ENCODE data around the gene CST3.
"Not testable (repeated sequence)": the region's sequence is repeated elsewhere in the genome, so short reads cannot be mapped to it uniquely, and the experiment has no call there.

The CST3 gene

DNA sequence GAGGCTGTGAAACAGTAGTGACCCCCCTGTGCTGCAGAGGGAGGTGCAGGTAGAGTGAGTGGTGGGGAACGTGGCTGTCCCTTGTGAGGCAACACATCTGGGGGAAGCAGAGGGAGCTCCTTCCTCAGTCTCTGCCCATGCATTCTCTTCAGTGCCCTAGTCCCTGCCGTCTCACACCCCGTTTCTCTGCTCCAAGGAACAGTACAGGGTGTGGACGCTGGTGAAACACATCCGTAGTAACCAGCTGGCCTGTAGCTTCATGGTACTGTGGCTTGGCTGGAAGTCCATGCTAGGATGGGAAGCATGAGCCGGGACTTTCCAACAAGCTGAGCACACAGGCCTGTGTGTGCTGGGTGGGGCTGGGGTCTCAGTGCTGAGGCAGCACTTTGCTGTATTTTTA is 25.4 kb upstream of the CST3 start:
- Histone ChIP-seq H3K27ac (peak overlapping the region in 1 of 21 experiments; percentile 23), H3K4me3 (no peak overlapping the region)

DNA sequence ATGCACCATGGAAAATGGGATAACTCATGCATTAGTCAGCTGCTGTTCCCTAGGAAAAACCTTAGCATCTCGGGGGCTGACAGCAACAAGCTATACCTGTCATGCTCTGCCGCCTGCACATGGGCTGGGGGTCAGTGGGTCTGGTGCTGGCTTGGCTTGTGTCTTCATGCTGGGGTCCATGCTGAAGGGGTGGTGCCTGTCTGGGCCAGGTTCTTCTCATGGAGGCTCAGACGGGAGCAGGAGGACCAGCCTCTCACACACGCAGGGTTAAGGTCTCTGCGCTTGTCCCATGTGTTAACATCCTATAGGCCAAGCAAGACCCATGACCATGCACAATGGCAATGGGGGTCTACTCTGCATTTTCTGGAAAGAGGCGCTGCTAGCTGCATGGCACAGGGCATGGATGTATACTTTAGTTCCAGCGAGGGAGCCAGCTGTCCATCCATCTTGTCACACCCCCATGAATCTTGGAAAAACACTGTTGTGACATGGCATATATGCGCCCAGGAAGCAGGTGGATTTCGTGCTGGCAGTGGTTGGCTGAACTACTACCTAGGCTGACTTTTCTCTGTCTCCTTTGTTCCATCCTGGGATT is 24.6 kb upstream of the CST3 start:
- no peak overlapping the region for H3K27ac ChIP-seq
- no peak overlapping the region for H3K4me3 ChIP-seq

DNA sequence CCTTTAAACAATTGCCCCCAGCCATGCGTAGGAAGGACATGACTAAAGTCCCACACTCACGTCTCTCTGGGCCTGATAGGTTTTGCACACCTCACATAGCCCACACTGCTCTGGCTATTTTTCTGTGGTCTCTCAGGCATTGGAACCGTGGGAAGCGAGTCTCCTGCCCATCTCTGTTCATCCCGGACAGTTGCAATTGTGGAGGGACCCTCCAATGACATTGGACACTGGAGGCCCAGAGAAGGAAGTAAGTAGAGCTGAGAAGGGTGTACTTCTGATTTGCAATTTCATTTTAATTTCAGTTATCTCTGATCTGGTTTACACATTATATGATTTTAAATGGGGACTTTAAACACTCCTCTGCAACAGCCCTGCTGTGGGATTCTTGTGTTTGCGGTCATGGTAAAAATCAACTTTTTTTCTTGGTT is 23.3 kb upstream of the CST3 start:
- no peak overlapping the region for H3K27ac ChIP-seq

DNA sequence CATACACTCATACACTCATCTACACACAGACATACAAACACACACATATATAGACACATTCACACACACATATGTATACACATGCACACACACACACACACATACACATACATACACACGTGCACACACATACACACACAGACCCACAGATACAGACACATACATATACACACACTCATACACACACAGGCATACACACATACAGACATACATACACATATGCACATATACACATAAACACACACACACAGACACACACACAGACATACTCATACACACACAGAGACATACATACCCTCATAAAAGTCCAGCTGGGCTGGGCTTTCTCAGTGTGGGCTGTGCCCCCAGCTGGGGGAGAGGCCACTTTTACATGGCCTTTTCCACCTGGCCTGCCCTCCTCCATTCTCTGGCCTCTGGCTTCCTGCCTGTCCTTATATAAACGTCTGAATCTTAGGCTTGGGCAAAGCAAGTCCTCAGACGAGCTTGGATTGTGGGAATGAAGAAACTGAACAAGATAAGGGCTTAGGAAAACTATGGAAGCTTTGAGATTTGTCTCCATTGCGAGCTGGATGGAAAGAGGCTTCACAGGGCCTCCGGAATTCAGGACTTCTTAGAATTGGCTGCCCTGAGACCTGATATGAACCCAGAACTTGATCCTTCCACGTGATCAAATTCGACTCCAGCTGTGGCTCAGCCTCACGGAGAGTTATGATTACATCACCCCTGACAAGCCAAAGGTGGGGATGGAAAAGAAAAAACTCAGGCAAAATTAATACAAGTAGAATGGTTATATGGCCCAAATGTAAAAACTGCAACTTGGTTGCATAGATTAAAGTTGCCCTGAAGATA is 22.5 kb upstream of the CST3 start:
- Histone ChIP-seq H3K4me3 (no peak overlapping the region), H3K27ac (peak overlapping the region in 1 of 21 experiments; percentile 3)

More for the DNA sequence above, 23.3 kb upstream of the CST3 start:
- H3K4me3 ChIP-seq, result no peak overlapping the region

DNA sequence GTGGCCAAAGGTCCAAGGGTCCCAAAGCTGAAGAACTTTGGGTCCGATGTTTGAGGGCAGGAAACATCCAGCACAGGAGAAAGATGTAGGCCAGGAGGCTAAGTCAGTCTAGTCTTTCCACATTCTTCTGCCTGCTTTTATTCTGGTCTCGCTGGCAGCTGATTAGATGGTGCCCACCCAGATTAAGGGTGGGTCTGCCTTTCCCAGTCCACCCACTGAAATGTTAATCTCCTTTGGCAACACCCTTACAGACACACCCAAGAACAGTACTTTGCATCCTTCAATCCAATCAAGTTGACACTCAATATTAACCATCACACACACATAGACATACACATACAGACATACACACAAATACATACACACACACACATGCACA is 21.8 kb upstream of the CST3 start:
- H3K27ac ChIP-seq, result peak overlapping the region in 1 of 21 experiments; percentile 35
- not testable (repeated sequence) for H3K4me3 ChIP-seq

DNA sequence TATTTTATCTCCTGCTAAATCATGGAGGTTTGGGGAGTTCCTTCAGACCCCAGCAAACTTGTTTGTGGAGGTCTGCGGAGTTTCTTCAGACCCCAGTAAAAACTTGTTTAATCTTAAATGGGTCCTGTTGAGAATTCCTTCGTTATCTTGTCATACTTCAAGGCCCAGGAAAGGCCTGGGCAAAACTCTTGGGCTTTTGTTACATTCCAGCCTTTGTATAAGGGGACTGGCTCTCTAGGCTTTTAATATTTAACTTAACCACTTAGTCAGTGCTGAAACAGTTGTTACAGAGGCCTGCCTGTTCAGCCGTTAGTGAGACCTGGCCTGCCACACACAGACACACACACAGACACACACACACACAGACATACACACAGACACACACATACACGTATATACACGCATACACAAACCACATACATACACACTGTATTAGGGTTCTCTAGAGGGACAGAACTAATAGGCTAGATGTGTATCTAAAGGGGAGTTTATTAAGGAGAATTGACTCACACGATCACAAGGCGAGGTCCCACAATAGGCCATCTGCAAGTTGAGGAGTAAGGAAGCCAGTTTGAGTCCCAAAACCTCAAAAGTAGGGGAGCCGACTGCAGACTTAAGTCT is 21.3 kb upstream of the CST3 start:
- H3K27ac ChIP-seq, result peak overlapping the region in 1 of 21 experiments; percentile 35
- no peak overlapping the region for H3K4me3 ChIP-seq

DNA sequence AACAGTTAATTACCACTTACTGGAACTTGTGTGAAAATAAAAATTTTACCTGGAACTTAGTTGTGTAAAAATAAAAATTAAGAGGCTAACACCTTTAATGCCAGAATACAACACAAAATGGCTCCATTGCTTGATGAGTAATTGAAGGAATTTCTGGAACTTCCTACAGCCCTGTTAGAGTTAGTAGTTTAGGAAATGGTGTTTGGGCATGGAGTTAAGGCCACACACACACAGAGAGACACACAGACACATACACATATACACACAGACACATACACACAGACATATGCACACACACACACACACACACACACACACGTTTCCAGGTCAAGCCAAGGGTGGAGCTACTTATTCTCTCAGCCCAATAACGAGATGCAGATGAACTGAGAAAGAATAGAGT is 20.6 kb upstream of the CST3 start:
- Histone ChIP-seq H3K4me3 (no peak overlapping the region), H3K27ac (no peak overlapping the region)

DNA sequence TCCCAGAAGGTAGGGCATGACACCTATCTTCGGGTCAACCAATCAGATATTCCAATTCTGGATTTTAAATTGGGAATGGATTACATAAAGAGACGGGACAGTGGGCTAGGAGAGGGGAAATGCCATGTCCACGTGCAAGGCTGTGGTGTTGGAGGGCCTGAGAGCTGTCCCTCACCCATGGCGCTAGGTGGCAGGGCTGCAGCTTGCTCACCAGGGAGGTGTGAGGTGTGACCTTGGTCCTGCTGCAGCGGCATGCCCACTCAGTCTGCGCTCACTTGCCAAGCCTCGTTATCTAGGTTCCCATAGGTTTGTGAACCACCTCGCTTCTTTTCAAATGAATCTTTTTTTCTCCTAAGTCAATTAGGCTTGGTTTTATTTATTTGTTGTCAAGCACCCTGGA is 19.4 kb upstream of the CST3 start:
- peak overlapping the region in 2 of 21 experiments; percentile 11 to 61 for H3K27ac ChIP-seq
- no peak overlapping the region for H3K4me3 ChIP-seq

DNA sequence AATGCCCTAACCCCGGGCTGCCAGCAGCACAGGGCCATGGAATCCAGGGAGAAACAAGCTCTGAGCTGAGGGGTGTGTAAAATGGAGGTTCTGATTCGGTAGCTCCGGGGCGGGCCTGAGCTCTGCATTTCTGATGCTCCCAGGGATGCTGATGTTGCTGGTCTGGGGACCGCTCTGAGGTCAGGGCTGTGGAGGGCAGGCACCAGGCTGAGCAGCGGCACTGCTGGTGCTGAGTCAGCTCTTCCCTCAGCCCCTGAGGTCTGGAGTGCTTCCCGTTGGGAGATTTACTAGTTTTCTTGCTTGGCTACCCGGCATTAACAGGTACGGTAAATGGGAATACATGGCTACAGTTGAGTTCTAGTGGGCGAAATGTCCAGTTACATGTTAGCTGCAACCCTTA is 18.6 kb upstream of the CST3 start:
- no peak overlapping the region for H3K4me3 ChIP-seq
- H3K27ac ChIP-seq, result peak overlapping the region in 17 of 21 experiments; percentile 22 to 81 (median 61)

DNA sequence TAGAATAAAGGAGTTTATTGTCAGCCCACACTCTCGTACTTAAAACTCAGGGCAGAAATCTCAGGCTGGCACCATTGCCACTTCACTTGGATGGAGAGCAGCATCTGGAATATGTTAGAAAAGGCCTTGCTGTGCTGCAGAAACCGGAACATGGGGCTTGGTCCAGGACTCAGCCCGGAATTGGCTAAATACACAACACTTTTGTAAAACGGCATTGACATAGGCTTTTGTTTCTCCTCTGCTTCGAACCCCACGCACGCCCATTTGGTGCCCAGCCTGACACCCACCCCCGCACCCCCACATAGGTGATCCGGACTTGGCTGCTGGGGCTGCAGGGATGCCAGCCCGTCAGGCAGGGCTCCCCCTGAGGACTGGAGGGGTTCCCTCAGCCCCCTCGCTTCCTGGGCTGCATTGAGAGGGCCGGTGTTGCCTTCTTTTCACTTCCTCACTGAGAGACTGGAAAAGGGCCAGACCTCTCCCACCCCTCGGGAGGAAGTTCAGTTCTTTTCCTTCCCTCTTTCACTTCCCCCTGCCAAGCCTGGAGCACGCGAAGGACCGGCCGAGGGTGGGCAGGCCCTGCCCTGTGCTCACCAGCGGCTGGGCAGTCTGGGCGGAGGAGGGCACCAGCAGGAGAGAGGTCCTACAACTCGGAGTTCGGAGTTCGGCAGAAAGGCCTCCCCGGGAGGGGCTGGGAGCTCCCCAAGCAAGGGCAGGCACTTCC is 17.9 kb upstream of the CST3 start:
- peak overlapping the region in 18 of 21 experiments; percentile 18 to 81 (median 63) for H3K27ac ChIP-seq

DNA sequence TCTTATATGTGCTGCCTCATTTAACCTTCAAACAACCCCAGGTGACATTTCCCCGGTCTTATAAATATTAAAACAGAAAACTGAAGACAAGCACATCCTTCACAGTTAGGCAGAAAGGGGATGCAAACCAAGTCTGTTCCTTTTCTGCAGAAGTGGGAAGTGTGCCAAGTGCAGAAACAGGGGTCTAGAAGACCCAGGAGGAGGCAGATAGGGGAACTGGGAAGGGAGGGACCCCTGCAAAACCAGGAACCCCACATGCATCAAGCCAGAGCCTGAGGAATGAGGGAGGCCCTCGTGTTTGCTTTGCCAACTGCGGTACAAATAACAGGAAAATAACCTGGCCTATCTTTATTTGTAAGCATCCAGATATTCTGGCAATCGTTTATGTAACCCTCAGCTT is 17.0 kb upstream of the CST3 start:
- Histone ChIP-seq H3K27ac (peak overlapping the region in 10 of 21 experiments; percentile 11 to 81 (median 54)), H3K4me3 (no peak overlapping the region)

More for the DNA sequence above, 17.9 kb upstream of the CST3 start:
- peak overlapping the region in 1 of 7 experiments; percentile 10 for H3K4me3 ChIP-seq

DNA sequence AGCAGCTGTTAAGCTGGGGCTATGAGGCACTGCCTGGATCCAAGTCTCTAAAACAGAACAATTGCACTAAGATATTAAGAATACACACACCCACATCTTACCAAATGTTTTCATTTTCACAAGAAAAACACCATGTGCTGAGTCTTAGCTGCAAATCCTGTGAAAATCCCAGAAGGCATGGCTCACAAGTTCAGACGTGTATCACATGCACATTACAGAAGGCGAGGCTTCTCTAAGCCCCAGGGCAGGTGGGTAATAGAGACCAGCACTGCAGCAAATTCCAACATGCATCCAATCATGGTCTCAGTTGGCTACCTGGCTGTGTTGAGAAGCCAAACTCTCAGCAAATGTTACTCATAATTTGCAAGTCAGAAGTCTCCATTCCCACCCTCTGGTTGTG is 16.2 kb upstream of the CST3 start:
- Histone ChIP-seq H3K27ac (peak overlapping the region in 11 of 21 experiments; percentile 1 to 74 (median 44)), H3K4me3 (no peak overlapping the region)

DNA sequence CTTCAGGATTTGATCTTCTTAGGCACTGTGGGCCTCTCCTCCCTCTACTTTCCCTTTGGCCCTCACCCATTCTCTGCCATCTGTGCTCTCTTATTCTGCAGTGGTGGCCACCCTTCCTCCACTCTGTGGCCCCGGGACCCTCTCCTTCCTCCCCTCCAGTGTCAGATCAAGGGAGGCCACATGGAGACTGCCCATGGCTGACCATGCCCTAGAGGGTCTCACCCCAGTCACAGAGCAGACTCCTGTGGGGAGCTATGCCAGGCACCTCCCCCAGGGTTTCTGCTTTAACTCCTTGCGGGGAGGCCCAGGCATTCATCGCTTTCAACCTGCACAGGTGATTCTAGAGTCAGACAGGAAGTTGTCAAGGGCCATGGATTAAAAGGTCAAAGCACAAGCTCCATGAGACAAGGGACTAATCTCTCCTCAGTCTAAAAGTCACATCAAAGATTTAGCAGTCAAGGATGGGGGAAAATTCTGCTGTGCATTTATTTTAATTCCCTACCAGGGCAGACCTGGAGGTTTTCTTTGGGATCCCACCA is 15.7 kb upstream of the CST3 start:
- H3K27ac ChIP-seq, result peak overlapping the region in 12 of 21 experiments; percentile 1 to 74 (median 40)
- no peak overlapping the region for H3K4me3 ChIP-seq

DNA sequence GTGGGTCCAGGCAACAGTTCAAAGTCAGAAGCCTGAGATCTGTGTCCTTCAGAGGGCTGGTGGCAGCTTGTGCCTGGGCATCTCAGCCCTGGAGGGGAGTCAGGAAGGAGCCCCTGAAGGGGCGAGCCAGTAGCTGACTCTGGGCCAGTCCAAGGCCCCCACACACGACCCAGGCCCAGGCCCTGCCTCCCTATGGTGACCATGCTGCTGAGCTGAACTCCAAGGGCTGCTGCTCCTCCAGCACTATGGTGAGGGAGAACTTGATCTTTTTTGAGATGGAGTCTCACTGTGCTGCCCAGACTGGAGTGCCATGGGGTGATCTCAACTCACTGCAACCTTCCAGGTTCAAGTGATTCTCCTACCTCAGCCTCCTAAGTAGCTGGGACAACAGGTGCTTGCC is 15.2 kb upstream of the CST3 start:
- Histone ChIP-seq H3K27ac (peak overlapping the region in 8 of 21 experiments; percentile 1 to 61 (median 31)), H3K4me3 (no peak overlapping the region)

DNA sequence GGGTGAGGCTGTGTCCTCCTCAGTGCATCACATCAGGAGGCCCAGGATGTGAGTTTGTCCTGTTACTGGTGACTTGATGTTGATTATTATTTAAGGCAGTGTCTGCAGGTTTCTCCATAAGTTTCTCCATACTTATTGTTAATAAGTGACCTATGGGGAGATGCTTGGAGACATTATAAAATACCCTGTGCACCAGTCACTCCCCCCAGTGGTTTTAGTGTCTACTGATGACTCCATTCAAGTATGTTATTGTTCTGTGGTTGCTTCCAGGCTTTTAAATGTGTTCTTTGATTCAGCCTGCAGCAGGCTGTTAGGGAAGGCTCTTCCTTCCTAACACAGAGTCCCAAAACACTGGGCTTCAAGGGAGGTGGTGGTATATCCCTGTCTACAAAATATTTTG is 14.6 kb upstream of the CST3 start:
- Histone ChIP-seq H3K4me3 (no peak overlapping the region), H3K27ac (peak overlapping the region in 3 of 21 experiments; percentile 44 to 61 (median 52))

DNA sequence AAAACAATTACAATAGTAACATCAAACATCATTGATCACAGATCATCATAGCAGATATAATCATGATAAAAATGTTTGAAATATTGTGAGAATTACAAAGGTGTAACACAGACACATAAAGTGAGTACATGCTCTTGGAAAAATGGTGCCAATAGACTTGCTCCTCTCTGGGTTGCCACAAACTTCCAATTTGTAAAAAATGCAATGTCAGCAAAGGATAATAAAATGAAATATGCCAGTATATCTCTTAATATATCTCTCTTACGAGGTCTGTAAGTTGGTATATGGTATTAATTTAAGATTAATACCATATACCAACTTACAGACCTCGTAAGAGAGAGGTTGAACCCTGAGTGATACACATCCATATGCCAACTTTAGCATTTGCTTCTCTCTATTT is 13.4 kb upstream of the CST3 start:
- H3K27ac ChIP-seq, result no peak overlapping the region
- H3K4me3 ChIP-seq, result no peak overlapping the region

DNA sequence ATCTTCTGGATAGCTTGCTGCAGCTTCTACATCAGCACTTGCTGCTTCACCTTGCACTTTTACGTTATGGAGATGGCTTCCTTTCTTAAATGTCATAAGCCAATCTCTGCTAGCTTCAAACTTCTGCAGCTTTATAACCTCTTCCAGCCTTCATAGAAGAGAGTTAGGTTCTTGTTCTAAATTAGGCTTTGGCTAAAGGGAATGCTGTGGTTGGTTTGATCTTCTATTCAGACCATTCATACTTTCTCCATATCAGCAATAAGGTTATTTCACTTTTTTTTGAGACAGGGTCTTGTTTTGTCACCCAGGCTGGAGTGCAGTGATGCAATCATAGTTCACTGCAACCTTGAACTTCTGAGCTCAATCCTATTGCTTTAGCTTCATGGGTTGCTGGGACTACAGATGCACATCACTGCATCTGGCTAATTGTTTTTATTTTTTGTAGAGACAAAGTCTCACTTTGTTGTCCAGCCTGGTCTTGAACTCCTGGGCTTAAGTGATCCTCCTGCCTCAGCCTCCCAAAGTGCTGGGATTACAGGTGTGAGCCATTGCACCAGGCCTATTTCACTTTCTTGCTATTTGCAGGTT is 12.2 kb upstream of the CST3 start:
- no peak overlapping the region for H3K27ac ChIP-seq
- H3K4me3 ChIP-seq, result no peak overlapping the region

DNA sequence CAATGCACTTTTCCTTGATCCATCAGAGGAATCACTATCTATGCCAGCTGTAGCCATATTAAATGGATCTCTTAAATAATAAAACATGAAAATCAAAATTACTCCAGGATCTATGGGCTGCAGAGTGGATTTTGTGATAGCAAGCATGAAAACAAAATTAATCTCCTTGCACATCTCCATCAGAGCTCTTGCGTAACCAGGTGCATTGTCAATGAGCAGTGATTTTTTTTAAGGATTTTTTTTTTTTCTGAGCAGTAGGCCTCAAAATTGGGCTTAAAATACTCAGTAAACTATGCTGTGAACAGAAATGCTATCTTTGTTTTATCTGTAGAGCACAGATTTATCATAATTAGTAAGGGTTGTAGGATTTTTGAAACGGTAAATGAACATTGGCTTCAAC is 11.5 kb upstream of the CST3 start:
- Histone ChIP-seq H3K27ac (no peak overlapping the region), H3K4me3 (no peak overlapping the region)

DNA sequence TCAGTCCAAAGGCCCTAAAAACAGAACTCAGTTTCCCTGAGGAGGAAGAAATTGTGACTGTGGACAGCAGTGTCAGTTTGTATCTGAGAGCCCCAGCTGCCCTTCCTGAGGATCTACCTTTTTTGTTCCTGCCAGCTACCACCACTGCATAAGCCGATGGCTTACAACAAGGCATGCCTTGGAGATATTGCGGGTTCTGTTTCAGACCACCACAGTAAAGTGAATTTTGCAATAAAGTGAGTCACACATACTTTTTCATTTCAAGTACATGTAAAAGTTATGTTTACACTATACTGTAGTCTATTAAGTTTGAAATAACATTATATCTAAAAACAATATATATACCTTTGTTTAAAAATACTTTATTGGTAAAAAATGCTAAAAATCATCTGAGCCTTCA is 9.6 kb upstream of the CST3 start:
- Histone ChIP-seq H3K27ac (peak overlapping the region in 1 of 21 experiments; percentile 63), H3K4me3 (no peak overlapping the region)
